ENCODE data around the gene CHRFAM7A. TPM values are rescaled to one million over a fixed set of nuclear protein-coding genes. Genes with fewer than 3 reads are reported as not detected.
"Not testable (repeated sequence)": the region's sequence is repeated elsewhere in the genome, so short reads cannot be mapped to it uniquely, and the experiment has no call there.

Gene CHRFAM7A
- total RNA-seq (ENCODE audit: low replicate concordance), result 0.16 and 0.72 TPM in 2 replicates

DNA sequence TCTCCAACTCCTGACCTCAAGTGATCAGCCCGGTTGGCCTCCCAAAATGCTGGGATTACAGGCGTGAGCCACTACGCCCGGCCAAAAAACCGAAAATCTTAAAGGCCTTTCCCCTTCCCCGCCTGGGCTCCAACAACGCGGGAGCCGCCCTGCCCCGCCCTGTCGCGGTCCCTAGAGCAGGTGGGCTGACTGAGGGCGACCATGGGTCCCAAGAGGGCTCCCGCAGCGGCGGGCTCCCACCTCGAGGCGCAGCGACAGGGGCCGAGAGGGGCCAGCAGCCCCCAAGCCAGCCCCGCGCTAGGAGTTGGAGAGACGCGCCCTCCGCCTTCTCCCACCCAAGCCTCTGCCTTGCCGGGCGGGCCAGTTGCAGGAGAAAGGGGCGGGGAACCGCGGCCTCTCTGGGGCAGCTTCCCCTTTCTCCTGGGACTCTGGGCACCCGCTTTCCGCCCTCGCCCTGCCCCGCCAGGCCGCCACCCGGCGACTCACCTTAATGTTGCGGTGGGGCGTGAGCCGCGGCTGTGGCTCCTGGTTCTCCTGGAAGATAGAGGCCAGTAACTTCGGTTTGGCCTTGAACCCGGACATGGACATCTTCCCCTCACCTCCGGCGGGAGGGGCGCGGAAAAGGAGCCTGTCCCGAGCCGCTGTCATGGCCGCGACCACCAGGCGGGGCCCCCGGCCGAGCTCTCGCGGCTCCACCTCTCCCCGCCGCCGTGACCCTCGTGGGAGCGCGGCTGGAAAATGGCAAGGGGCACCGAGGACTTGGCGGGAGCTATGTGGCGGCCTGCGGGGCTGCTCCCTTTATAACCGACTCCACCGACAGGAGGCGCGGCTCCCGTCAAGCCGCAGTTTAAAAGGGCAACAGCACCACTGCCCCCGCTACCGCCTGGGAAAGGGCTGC lies at the start of gene CHRFAM7A:
TSS of gene CHRFAM7A (minus strand) at position 775 of the 898 bp plus-strand sequence. CDS start 10,189 bp downstream, outside the sequence.
- DNase-seq (ENCODE audit: low read depth); H3K4me3 ChIP-seq (ENCODE audit: low read depth, low read length): not testable (repeated sequence)

DNA sequence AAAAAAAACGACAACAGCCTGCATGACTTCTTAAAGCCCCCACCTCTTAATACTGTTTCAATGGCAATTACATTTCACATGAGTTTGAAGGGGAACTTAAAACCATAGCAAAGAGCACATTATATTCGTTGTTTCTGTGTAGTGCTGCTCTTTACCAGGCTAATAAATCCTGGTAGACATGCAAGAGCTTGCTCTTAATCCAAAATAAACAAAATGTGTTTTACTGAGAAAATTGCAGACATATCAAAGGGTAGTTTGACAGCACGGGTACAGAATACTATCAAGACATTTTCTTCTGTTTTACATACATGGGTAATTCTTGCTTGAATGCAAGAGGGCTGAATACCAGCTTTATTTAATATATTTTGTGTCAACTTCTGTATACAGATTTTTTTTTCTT lies 45.0 kb upstream of the CHRFAM7A start:
- not testable (repeated sequence) for DNase-seq (ENCODE audit: low read depth); H3K4me3 ChIP-seq (ENCODE audit: low read depth, low read length)

DNA sequence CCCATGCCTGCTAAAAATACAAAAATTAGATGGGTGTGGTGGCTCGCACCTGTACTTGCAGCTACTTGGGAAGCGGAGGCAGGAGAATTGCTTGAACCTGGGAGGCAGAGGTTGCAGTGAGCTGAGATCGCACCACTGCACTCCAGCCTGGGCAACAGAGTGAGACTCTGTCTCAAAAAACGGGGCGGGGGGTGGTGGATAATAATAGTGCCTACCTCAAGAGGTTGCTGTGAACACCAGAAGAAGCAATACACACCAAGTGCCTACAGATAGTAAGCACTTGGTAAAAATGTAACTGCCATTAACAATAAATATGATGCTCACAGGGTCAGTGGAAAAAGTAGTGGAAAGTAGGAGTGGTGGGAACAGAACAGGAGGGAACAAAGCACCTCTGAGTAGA lies 42.5 kb upstream of the CHRFAM7A start:
- not testable (repeated sequence) for DNase-seq (ENCODE audit: low read depth); H3K4me3 ChIP-seq (ENCODE audit: low read depth, low read length)

DNA sequence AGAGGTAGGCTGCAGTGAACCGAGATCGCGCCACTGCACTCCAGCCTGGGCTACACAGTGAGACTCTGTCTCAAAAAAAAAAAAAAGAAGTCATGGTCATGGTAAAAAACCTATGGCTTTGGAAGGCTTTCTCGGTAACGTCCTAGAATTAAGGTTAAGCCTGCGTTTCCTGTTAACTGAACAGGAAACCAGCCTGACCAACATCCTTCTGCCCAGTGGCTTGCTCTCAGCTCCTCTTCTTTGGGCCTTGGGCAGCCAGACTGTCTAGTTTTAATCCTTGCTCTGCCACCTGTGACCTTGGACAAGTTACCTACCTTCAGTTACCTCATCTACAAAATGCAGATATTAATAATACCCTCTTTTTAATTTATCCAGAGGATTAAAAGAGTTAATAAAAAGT lies 27.4 kb upstream of the CHRFAM7A start:
- H3K4me3 ChIP-seq (ENCODE audit: low read depth, low read length); DNase-seq (ENCODE audit: low read depth): not testable (repeated sequence)

DNA sequence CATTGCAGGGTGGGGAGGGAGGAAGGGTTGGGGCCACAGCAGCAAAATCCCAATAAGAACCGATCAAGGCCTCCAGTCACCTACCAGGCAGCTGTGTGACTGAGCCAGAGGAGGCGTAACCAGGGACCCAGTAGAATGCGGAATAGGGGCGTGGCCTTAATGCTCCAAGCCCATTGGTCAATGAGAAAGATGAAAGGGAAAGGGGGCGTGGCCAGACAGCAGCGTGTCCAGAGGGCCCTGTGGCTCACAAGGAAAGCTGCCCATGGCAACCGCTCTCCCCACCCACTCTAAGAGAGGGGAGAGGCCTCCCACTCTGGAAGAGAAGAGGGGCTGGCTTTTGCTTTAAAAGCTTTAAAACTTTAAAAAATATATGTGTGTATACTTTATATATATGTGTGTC lies 20.8 kb upstream of the CHRFAM7A start, which contains the start of gene GOLGA8R:
TSS of gene GOLGA8R (minus strand) at position 101 of the 400 bp plus-strand sequence. CDS start at position 3, 98 bp downstream.
- H3K4me3 ChIP-seq (ENCODE audit: low read depth, low read length); DNase-seq (ENCODE audit: low read depth): not testable (repeated sequence)

DNA sequence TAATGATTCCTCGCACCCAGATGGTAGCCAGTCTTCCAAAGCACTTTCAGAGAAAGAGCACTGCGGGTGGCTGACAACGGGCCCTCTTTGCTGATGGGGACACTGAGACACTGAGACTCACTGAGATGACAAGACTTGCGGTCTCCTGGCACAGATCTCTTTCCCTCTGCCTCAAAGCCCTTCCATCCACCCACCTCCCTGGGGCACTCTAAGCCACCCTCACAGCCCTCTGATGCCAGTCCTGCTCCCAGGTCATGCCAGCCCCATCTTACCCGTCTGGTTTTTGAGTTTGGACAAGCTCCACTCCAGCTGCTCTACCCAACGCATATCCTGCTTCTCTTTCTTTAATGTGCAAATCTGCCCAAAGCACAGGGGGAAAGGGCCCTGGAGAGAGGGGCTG lies 14.3 kb upstream of the CHRFAM7A start:
- not testable (repeated sequence) for DNase-seq (ENCODE audit: low read depth); H3K4me3 ChIP-seq (ENCODE audit: low read depth, low read length)

DNA sequence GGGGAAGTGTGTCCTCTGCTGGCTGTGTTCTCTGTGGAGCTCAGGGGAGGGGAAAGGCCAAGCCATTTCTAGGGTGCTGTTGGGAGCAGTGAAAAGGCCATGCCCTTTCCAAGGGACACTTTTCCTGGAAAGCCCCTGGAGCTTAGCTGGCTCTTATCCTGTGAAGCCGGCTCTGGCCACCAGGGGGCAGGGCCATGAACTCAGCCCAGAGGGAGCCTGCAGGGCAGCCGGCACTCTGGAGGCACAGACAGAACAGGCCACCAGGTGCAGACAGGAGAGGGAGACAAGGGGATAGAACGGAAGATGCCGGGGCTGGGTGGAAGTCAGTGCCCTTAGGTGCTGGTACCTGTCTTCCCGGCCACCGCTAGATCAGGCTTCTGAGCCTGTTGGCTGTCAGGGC lies 5.6 kb upstream of the CHRFAM7A start:
- H3K4me3 ChIP-seq (ENCODE audit: low read depth, low read length); DNase-seq (ENCODE audit: low read depth): not testable (repeated sequence)

DNA sequence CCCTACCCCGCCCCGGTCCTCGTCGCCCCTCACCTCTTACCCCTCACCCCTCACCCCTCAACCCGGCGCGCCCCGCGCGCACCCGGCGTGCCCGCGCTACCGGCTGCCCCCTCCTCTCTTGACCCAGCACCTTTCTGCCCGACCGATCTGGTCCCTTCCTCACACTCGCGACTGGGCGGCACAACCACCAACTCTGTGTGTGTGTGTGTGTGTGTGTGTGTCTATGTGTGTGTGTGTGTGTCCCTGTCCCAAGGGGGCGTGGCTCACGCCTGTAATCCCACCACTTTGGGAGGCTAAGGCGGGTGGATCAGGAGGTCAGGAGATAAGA lies 288 bp upstream of the CHRFAM7A start:
- not testable (repeated sequence) for DNase-seq (ENCODE audit: low read depth)

DNA sequence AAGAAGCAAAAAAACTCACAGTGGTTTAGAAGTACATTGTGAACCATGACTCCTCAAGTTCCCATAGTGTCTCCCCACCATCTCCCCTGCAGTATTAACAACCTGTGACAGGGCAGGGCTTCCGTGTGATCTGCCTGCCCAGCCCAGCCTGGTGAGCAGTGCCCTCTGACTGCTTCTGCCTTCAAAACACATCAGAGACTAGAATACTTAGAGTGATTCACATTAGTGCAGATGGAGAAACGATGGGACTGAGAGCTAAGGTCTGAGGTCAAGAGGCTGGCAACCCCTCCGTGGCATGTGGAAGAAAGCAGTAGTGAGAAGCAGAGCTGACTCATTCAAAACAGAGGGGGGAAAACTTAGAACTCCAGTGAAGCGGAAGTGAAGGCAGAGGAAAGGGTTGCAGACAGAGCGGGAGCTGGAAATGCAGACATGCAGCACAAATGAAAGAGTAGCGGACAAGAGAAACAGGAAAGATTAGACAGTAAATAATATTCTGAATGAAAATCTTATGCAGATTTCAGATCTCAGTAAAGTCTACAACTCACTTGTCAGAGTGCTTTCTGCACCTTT lies 6.9 kb downstream of the CHRFAM7A start:
- not testable (repeated sequence) for DNase-seq (ENCODE audit: low read depth); H3K4me3 ChIP-seq (ENCODE audit: low read depth, low read length)

More for the DNA sequence above, 288 bp upstream of the CHRFAM7A start:
- H3K4me3 ChIP-seq (ENCODE audit: low read depth, low read length), result not testable (repeated sequence)

DNA sequence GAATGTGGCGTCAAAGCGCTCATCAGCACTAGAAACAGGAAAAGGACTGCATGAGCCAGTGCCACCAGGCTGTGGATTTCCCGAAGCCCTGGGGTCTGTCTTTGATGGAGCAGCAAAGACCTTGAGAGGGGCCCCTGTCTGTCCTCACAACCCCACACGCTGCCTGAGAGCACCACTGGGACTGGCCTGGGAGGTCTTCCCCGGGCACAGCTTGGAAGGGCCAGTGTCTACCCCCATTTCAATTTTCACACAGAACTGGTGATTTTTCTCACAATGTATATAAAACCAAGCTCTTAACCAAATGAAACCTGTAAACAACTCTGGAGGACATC lies 16.3 kb downstream of the CHRFAM7A start:
- not testable (repeated sequence) for H3K4me3 ChIP-seq (ENCODE audit: low read depth, low read length)

DNA sequence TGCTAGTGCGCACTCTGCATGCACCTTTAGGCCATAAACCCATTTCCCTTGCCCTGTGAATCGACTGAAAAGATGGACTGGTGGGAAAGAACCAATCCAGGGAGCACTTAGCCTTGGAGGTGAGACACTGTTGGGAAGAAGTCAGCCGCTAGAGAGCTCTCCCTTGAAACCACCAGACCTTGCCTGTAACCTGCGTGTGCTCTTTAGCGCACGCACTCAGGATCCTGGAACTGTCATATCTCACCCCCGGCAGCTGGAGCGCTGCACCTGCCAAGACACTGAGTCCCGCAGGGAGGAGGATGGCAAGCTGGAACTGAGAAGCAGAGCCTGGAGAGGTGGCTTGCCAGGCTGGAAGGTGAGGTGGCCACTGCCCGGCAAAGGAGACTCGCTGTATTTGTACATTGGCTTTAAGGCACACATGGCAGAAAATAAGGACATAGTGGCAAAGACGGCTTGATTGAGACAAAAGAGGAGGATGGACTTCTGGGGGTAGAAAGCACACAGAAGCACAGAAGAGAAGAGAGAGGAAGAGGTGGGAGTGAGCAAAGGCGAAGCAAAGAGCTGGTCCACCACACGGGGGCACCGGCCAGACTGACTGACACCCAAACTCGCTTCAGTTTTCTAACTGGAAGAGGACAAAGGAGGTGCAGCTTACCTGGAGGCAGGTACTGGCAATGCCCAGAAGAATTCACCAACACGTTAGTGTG lies 16.8 kb downstream of the CHRFAM7A start:
- not testable (repeated sequence) for H3K4me3 ChIP-seq (ENCODE audit: low read depth, low read length); DNase-seq (ENCODE audit: low read depth)

More for the DNA sequence above, 16.3 kb downstream of the CHRFAM7A start:
- not testable (repeated sequence) for DNase-seq (ENCODE audit: low read depth)

DNA sequence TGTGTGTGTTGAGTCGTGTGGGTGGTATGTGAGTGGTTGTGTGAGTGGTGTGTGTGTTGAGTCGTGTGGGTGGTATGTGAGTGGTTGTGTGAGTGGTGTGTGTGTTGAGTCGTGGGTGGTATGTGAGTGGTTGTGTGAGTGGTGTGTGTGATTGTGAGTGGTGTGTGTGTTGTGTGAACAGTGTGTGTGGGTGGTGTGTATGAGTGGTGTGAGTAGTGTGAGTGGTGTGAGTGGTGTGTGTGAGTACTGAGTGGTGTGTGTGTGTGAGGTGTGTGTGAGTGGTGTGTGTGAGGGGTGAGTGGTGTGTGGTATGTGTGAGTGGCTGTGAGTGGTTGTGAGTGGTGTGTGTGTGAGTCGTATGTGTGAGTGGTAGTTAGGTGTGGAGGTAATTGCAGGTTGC lies 17.5 kb downstream of the CHRFAM7A start:
- not testable (repeated sequence) for DNase-seq (ENCODE audit: low read depth); H3K4me3 ChIP-seq (ENCODE audit: low read depth, low read length)

DNA sequence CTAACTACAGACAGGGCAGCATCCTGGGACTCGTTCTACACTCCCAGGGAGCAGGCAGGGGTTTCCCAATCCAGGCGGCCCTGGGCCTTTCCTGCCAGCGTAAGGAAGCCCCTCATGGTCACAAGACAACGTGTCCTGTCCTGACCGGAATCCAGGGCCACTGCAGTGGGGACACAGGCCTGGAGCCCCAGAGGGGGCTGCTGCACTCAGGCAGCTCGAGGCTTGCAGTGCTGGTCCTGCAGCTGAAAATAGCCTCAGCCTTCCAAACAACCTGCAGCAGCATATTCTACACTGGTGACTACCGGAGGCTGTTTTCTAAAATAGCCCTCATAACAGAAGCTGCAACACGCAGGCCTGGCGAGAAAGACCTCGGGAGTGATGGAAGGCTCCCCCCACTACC lies 18.5 kb downstream of the CHRFAM7A start:
- not testable (repeated sequence) for H3K4me3 ChIP-seq (ENCODE audit: low read depth, low read length); DNase-seq (ENCODE audit: low read depth)

DNA sequence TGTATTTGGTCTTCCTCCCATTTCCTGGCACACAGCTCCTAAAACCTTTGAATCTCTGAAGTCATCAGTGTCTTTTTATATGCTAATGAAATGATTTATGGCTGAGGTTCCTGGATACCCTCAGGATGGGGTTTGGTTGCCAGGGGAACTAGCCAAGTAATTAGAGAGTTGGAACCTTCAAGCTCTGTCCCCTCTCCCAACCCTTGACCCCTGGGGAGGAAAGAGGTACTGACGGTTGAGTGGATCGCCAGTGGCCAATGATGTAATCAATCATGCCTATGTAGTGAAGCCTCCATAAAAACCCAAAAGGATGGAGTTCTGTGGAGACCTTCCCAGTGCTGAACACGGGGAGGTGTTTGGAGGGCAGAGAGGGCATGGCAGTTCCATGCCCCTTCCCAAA lies 25.1 kb downstream of the CHRFAM7A start:
- not testable (repeated sequence) for H3K4me3 ChIP-seq (ENCODE audit: low read depth, low read length); DNase-seq (ENCODE audit: low read depth)

DNA sequence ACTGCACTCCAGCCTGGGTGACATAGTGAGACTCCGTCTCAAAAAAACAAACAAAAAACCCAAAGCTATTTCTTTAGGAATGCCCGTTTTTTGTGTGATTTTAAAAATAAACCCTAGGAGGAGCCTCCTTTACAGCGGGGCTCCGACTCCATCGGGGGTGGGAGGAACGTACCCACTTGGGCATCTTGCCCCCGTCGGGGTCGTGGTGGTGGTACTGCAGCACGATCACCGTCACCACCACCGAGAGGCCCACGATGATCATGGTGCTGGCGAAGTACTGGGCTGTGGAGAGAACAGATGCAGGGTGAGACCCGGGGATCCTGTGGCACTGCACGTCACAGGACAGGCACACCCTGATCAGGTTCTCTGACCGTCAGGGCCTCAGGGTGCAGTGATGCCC lies 26.1 kb downstream of the CHRFAM7A start:
- not testable (repeated sequence) for DNase-seq (ENCODE audit: low read depth); H3K4me3 ChIP-seq (ENCODE audit: low read depth, low read length)

DNA sequence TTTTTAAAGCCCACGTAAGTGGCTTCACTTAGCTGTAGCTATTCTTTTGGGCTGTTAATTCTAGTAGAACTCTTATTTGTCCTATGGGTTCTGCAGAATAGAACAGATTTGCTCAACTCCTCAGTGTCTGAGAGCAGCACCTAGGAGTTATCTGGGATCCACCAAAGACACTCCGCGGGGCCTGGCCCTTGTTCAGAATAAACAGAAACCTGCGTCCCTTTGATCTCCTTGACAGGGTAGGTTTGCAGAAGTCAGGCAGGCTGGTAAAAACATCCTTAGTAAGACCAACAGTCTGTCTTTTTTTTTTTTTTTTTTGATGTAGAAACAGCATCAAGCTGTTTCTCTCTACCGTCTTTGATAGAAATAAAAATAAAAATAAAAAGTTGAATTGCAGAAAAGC lies 31.9 kb downstream of the CHRFAM7A start:
- DNase-seq (ENCODE audit: low read depth); H3K4me3 ChIP-seq (ENCODE audit: low read depth, low read length): not testable (repeated sequence)

DNA sequence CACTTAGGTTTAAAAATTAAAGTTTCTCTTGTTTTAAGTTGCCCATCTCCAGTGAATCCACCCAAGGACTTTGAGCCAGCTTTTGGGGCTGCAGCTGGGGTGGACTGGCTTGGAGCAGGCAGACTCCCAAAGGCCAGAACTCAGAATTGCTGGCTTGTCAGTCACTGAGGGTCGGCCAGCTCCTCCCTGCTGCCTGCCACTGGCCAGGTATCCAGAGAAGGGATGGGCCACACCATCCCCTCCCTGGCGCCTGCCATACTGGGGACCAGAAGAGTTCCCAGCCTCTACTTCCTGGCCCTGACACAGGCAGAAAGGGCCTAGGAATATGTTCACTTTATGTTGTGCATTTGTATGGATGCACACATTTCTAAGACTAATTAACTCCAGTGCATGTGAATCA lies 32.4 kb downstream of the CHRFAM7A start:
- not testable (repeated sequence) for DNase-seq (ENCODE audit: low read depth); H3K4me3 ChIP-seq (ENCODE audit: low read depth, low read length)

DNA sequence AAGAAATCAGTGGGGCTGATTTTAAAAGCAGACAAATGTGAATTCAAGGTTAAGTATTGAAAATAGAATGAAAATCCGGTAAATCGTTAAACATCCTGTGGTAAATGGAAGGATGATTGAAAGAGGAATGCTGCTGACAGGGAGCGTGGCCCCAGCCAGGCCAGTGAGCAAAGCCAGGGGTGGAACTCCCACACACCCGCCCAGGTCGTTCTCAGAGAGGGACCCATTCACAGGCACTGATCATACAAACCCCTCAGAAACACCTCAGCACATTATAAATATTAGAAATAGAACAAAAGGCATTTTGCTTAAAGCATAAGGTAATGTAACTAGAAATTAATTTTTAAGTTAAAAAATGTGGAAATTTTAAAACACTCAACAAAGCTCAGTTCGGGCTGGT lies 38.3 kb downstream of the CHRFAM7A start:
- not testable (repeated sequence) for DNase-seq (ENCODE audit: low read depth); H3K4me3 ChIP-seq (ENCODE audit: low read depth, low read length)

DNA sequence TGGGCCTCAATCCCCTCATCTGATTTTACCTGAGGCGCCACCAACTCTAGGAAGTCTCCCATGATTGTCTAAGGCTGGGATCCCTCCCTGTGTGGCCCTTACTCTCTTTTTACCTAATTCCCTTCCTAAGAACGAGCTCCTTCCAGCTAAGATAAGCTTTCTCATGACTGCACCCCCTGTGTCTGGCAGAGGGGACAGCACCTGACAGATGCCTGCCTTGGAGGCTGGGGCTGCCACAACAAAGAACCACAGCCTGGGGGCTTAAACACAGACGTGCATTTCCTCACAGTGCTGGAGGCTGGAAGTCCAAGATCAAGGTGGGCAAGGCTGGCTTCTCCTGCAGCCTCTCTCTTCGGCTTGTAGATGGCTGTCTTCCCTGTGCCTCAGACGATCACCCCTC lies 43.5 kb downstream of the CHRFAM7A start:
- DNase-seq (ENCODE audit: low read depth); H3K4me3 ChIP-seq (ENCODE audit: low read depth, low read length): not testable (repeated sequence)
